PC-9 (cell line): ENCODE measurements around the gene U2AF1.
"Not testable (repeated sequence)": the region's sequence is repeated elsewhere in the genome, so short reads cannot be mapped to it uniquely, and the experiment has no call there.

ENCODE experiments used
- CTCF ChIP-seq: fragments of 200-600 bp; sonication (generic); conservative IDR thresholded peaks from 2 replicates; pipeline ENCODE4 v1.6.1; 2017; ENCODE audit warnings: mixed run types, antibody characterized with exemption, mild to moderate bottlenecking, moderate library complexity
- EZH2 ChIP-seq: fragments of 200-600 bp; sonication (generic); IDR thresholded peaks from 2 replicates; pipeline ENCODE4 v1.8.0; 2017; ENCODE audit warnings: antibody characterized with exemption, low read depth

DNA sequence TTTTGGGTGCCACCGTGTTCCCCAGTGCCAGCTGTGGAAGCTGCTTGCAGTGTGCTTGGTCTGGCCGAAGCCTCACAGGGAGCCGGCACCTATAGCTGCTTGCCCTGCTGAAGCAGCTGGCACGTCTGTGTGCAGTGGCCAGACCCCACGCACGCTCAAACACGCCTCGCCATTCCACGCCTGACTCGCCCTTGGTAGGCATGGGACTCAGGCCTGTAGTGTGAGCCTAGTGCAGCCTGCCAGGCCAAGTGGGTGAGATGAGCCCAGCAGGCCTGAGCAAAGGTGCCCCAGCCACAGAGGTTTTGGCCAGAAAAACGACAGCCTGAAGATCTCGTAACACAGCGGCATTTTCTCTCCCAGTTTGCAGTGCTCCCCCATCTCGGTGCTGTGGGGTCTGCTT lies 64.1 kb downstream of the U2AF1 start:
- not testable (repeated sequence) for TF ChIP-seq CTCF, EZH2
